ENCODE data around the gene GALNT1. TPM values are rescaled to one million over a fixed set of nuclear protein-coding genes. Genes with fewer than 3 reads are reported as not detected.

Gene GALNT1
- total and polyA plus RNA-seq, 2 of the 4 experiments (the other 2 are of a cell fraction): 24.9 to 43.9 TPM

- H2BK20ac ChIP-seq (ENCODE audit: low read depth, low read length): no peak overlapping the region
- peak; percentile 57; the same call in 1 of the 2 replicates for ATAC-seq (ENCODE audit: low read depth)
- intact Hi-C loops (cut with micrococcal nuclease) (no loop called here), in situ Hi-C loops (cut with MboI; ENCODE audit: low sequenced_read_pairs) (no loop called here), dilution Hi-C loops (cut with HindIII; ENCODE audit: low sequenced_read_pairs, unreplicated experiment) (no loop called here)
- no peak overlapping the region for H3K56ac ChIP-seq (ENCODE audit: extremely low read depth, insufficient read depth, low read length)
- peak; percentile 4 for DNase-seq
- H3K36me3 ChIP-seq (ENCODE audit: control insufficient read depth, insufficient read depth, low read length): no peaks in the 10 kb centered on the region
- peaks cover 3% of the 10 kb centered on the region; the same call in 1 of the 2 replicates for H3K9me1 ChIP-seq (ENCODE audit: insufficient read depth, low read length)
- CTCF ChIA-PET: no interaction called here
- H4K8ac ChIP-seq (ENCODE audit: low read depth in 2 of 2, low read length in 2 of 2): no peak overlapping the region
- H2BK15ac ChIP-seq (ENCODE audit: low read depth, low read length): no peak overlapping the region
- BruUV-seq (replicated peaks): no TSS peak
- TF ChIP-seq FOS (IDR thresholded peaks at IDR 0.05; ENCODE audit: low read depth, low read length) (no peak), NFE2L2 (IDR thresholded peaks at IDR 0.05; ENCODE audit: low read depth, low read length) (no peak), CEBPB (IDR thresholded peaks at IDR 0.05; ENCODE audit: low read depth, low read length) (no peak), RAD21 (IDR thresholded peaks at IDR 0.05; ENCODE audit: low read length) (no peak), MAFK (IDR thresholded peaks at IDR 0.05; ENCODE audit: low read depth, low read length) (no peak), BHLHE40 (IDR thresholded peaks at IDR 0.05; ENCODE audit: low read depth, low read length) (no peak)
- TF ChIP-seq, protein P1, sequence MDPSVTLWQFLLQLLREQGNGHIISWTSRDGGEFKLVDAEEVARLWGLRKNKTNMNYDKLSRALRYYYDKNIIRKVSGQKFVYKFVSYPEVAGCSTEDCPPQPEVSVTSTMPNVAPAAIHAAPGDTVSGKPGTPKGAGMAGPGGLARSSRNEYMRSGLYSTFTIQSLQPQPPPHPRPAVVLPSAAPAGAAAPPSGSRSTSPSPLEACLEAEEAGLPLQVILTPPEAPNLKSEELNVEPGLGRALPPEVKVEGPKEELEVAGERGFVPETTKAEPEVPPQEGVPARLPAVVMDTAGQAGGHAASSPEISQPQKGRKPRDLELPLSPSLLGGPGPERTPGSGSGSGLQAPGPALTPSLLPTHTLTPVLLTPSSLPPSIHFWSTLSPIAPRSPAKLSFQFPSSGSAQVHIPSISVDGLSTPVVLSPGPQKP (IDR thresholded peaks at IDR 0.05; ENCODE audit: borderline replicate concordance, low read depth, low read length): no peak
- no peak overlapping the region for H2BK5ac ChIP-seq (ENCODE audit: low read depth, low read length, poor library complexity, severe bottlenecking)
- H2BK120ac ChIP-seq (ENCODE audit: low read depth, low read length): no peak overlapping the region
- no peak overlapping the region for H2AK5ac ChIP-seq (ENCODE audit: low read depth, low read length)
- H2AK9ac ChIP-seq (replicated peaks; ENCODE audit: low read depth, low read length, poor library complexity): no peak overlapping the region
- WGBS, 2 experiments (ENCODE audit: extremely low coverage in 2 of 2, insufficient read length in 1 of 2): 26% methylated on average over 3 of the region's 12 CpGs; no CpG with 5 or more reads in 1 of the 2 experiments
- no peak overlapping the region for H3K4me3 ChIP-seq (ENCODE audit: insufficient read depth, low read depth, low read length)
- H3K79me1 ChIP-seq (ENCODE audit: low read depth in 1 of 2, low read length in 2 of 2): no peaks in the 10 kb centered on the region
- no peak overlapping the region for H3K18ac ChIP-seq (ENCODE audit: low read depth, low read length)
- peaks cover 2% of the 10 kb centered on the region; the same call in 1 of the 2 replicates for H3K27me3 ChIP-seq (ENCODE audit: control insufficient read depth, insufficient read depth, low read length)
- H3K4me2 ChIP-seq (ENCODE audit: low read depth, low read length): peak overlapping the region; percentile 75
- no peaks in the 10 kb centered on the region for H3K4me1 ChIP-seq (ENCODE audit: control insufficient read depth, insufficient read depth, low read length)
- H3K9me3 ChIP-seq (ENCODE audit: control insufficient read depth, insufficient read depth, low read length): no peaks in the 10 kb centered on the region
- no peak overlapping the region for H3K9ac ChIP-seq (ENCODE audit: low read depth, low read length)
- H3K27ac ChIP-seq (ENCODE audit: insufficient read depth, low read length): no peak overlapping the region
- peak overlapping the region; percentile 9 for H2AFZ ChIP-seq (replicated peaks; ENCODE audit: low read length, poor library complexity)
- H4K5ac ChIP-seq (ENCODE audit: low read depth, low read length): no peak overlapping the region
- H3K4ac ChIP-seq (ENCODE audit: low read depth, low read length): no peak overlapping the region
- H3K23ac ChIP-seq (ENCODE audit: low read depth, low read length): no peak overlapping the region
- H3K14ac ChIP-seq (replicated peaks; ENCODE audit: low read depth, low read length): no peak overlapping the region
- no peaks in the 10 kb centered on the region for H4K20me1 ChIP-seq (ENCODE audit: insufficient read depth, low read length)
- H4K91ac ChIP-seq (ENCODE audit: insufficient read depth, low read depth, low read length): no peak overlapping the region
- POLR2A ChIA-PET (ENCODE audit: unreplicated experiment): interaction anchor here (0.6 kb wide), 1 partner anchor 387 kb away, joined by 11 read pairs; the partner anchor contains the start of gene ZNF24
Measured at GRCh38 chr18:35730691-35731370, 149.3 kb downstream of the GALNT1 start.
